Measurements from ENCODE around the gene GDPGP1. TPM values are rescaled to one million over a fixed set of nuclear protein-coding genes. Genes with fewer than 3 reads are reported as not detected.

GDPGP1 gene
- total RNA-seq, 2 experiments from 2014 or later, result 10.3 to 10.5 TPM

GRCh38 chr15:90295270-90295648 lies 61.2 kb downstream of the GDPGP1 start:
- Mint-ChIP-seq H3K27ac (no peak overlapping the region), H3K36me3 (ENCODE audit: low read depth) (no peaks in the 10 kb centered on the region), H3K9me3 (no peaks in the 10 kb centered on the region), H3K4me1 (peaks cover 26% of the 10 kb centered on the region), H3K4me3 (no peak overlapping the region), H3K27me3 (peaks cover 16% of the 10 kb centered on the region)
- ChIA-PET CTCF (interaction anchor here (0.6 to 0.7 kb wide), 2 partner anchors 57 to 208 kb away, joined by 3 read pairs; no protein-coding TSS in a partner anchor), POLR2A (no interaction called here)
- DNase-seq, result no peak

Other genes starting within 250 kb of the GDPGP1 start
- gene ZNF710, start 232.9 kb upstream of the GDPGP1 start, total RNA-seq, result 10 to 100 TPM; 19.4 to 20.7 TPM
- gene IDH2, start 131.7 kb upstream of the GDPGP1 start, total RNA-seq, result 100 to 1,000 TPM; 218 to 224 TPM
- gene SEMA4B, start 32.9 kb upstream of the GDPGP1 start, total RNA-seq, result 10 to 100 TPM; 29.7 to 29.9 TPM
- gene CIB1, start 268 bp upstream of the GDPGP1 start, total RNA-seq, result 100 to 1,000 TPM; 118 to 120 TPM
- under 1 TPM; 0.45 to 0.58 TPM for gene TTLL13, start 15.3 kb downstream of the GDPGP1 start, total RNA-seq
- gene NGRN, start 31.5 kb downstream of the GDPGP1 start, total RNA-seq, result 10 to 100 TPM; 27.4 to 28.3 TPM
- gene ZNF774, start 118.1 kb downstream of the GDPGP1 start, total RNA-seq, result 1 to 10 TPM in 1 of 2 experiments, under 1 TPM in 1; 0.83 to 1.0 TPM
- gene IQGAP1, start 154.0 kb downstream of the GDPGP1 start, total RNA-seq, result 100 to 1,000 TPM; 229 to 240 TPM